HepG2 (cell line): ENCODE measurements around the gene RGS13. TPM values are rescaled to one million over a fixed set of nuclear protein-coding genes. Genes with fewer than 3 reads are reported as not detected.

Source experiments
- ATAC-seq: fragments of 200-7000 bp; cut with Tn5 transposase; 3 replicates; pipeline ENCODE4 v1.9.1; 2020; ENCODE audit warnings: mild to moderate bottlenecking, moderate library complexity
- BruUV-seq: library from RNA; stranded (reverse); fragments of 400-500 nt; replicated peaks from 2 replicates; lab custom pipeline; 2021; lab: Mats Ljungman, UMichigan
- CTCF ChIA-PET: fragments of 300-600 bp; formaldehyde crosslinking; extraction: SDS; loops from one replicate; lab custom pipeline; 2021; ENCODE audit warnings: low total read pairs, inconsistent platforms, low intra/inter-chr PET ratio; lab: Yijun Ruan, JAX
- POLR2A ChIA-PET: fragments of 350-600 bp; sonication (Branson Sonifier 250); formaldehyde crosslinking; loops from one replicate; lab custom pipeline; 2020; ENCODE audit warnings: antibody characterized with exemption, inconsistent platforms; lab: Yijun Ruan, JAX
- DNase-seq: peaks from one replicate; pipeline ENCODE4 v3.0.0-alpha.2; 2015; ENCODE audit warnings: low spot score
- FAIRE-seq: peaks from 3 replicates; lab custom pipeline; 2011; peaks lifted over from hg19 to GRCh38; lab: Jason Lieb, UNC
- H2AFZ ChIP-seq: one replicate; pipeline ENCODE4 v1.6.1; 2011; ENCODE audit warnings: low read length, inconsistent platforms
- H3K27ac ChIP-seq: fragments of 300-600 bp; 3 replicates; pipeline ENCODE4 v1.8.0; 2011; ENCODE audit warnings: mixed run types, mild to moderate bottlenecking, mixed read lengths, low read length, inconsistent platforms; ENCODE audit not compliant: insufficient read depth; ENCODE audit errors: extremely low read length
- H3K27me3 ChIP-seq, 2 experiments: fragments of 200-600 bp in 1 of 2; 2 replicates in 1 of 2; 3 replicates in 1 of 2; pipeline versions ENCODE4 v1.6.0 to v1.8.0; 2011; ENCODE audit warnings: low read length in 2 of 2, mild to moderate bottlenecking in 2 of 2, moderate library complexity in 2 of 2, inconsistent platforms in 1 of 2; ENCODE audit not compliant: insufficient read depth in 2 of 2, control insufficient read depth in 1 of 2
- H3K36me3 ChIP-seq, 2 experiments: fragments of 200-600 bp in 1 of 2; replicated peaks in 1 of 2; 2 replicates in 1 of 2; 3 replicates in 1 of 2; pipeline versions ENCODE4 v1.5.1 to v1.8.0; 2011; ENCODE audit warnings: low read length in 2 of 2, inconsistent platforms in 1 of 2; ENCODE audit not compliant: insufficient read depth in 2 of 2, control insufficient read depth in 1 of 2
- H3K4me1 ChIP-seq: 2 replicates; pipeline ENCODE4 v1.5.1; 2012; ENCODE audit warnings: low read length, inconsistent platforms; ENCODE audit not compliant: insufficient read depth
- H3K4me2 ChIP-seq: 2 replicates; pipeline ENCODE4 v1.6.0; 2011; ENCODE audit warnings: low read depth, low read length, inconsistent platforms
- H3K4me3 ChIP-seq, 3 experiments: fragments of 200-600 bp in 1 of 3; sonication (generic), shearing (Covaris generic) in 1 of 3; replicated peaks in 1 of 3; 2 replicates each; pipeline ENCODE4 v1.5.1; 2011 to 2016; ENCODE audit warnings: low read length in 3 of 3, inconsistent platforms in 2 of 3, low read depth in 2 of 3, mild to moderate bottlenecking in 2 of 3, control low read depth in 1 of 3, mixed read lengths in 1 of 3; ENCODE audit not compliant: insufficient read depth in 1 of 3
- H3K79me2 ChIP-seq: one replicate; pipeline ENCODE4 v1.6.1; 2011; ENCODE audit warnings: low read length, inconsistent platforms; ENCODE audit not compliant: insufficient read depth
- H3K9ac ChIP-seq: 2 replicates; pipeline ENCODE4 v1.6.0; 2011; ENCODE audit warnings: mild to moderate bottlenecking, low read depth, low read length, inconsistent platforms; ENCODE audit not compliant: insufficient read depth
- H3K9me3 ChIP-seq: 2 replicates; pipeline ENCODE4 v1.5.1; 2012; ENCODE audit warnings: mild to moderate bottlenecking, low read length
- H4K20me1 ChIP-seq: 2 replicates; pipeline ENCODE4 v1.6.0; 2011; ENCODE audit warnings: inconsistent platforms, mild to moderate bottlenecking, low read length, moderate library complexity; ENCODE audit not compliant: insufficient read depth
- ESRRA ChIP-seq: sonication (generic); formaldehyde crosslinking; IDR thresholded peaks from 2 replicates; pipeline ENCODE4 v1.5.1; 2020; ENCODE audit warnings: mild to moderate bottlenecking, low read depth, missing genetic modification reagents
- FOXA1 ChIP-seq, 2 experiments: fragments of 450-650 bp in 1 of 2; sonication (generic) in 1 of 2; formaldehyde crosslinking in 1 of 2; IDR thresholded peaks; 2 replicates each; pipeline versions ENCODE4 v1.4.0 to v1.6.1; 2016 to 2020; ENCODE audit warnings: missing genetic modification reagents in 1 of 2
- FOXM1 ChIP-seq: sonication (generic); formaldehyde crosslinking; IDR thresholded peaks from 2 replicates; pipeline ENCODE4 v1.5.0; 2020; ENCODE audit warnings: missing genetic modification reagents
- IKZF4 ChIP-seq: sonication (generic); formaldehyde crosslinking; IDR thresholded peaks from 2 replicates; pipeline ENCODE4 v1.5.1; 2020; ENCODE audit warnings: borderline replicate concordance, mild to moderate bottlenecking, low read depth, missing genetic modification reagents; ENCODE audit errors: not compliant biosample characterization
- MEIS1 ChIP-seq: sonication (generic); formaldehyde crosslinking; IDR thresholded peaks from 2 replicates; pipeline ENCODE4 v1.9.0; 2021; ENCODE audit warnings: mild to moderate bottlenecking, missing genetic modification reagents, moderate library complexity, borderline replicate concordance
- NFIC ChIP-seq: IDR thresholded peaks from 2 replicates; pipeline ENCODE4 v1.6.1; 2012; ENCODE audit warnings: mild to moderate bottlenecking, low read length, inconsistent platforms
- PHF20 ChIP-seq: sonication (generic); formaldehyde crosslinking; IDR thresholded peaks from 2 replicates; pipeline ENCODE4 v1.5.0; 2020; ENCODE audit warnings: mild to moderate bottlenecking, missing genetic modification reagents
- ZNF143 ChIP-seq: sonication (generic); formaldehyde crosslinking; IDR thresholded peaks from 2 replicates; pipeline ENCODE4 v1.4.0; 2020; ENCODE audit warnings: missing genetic modification reagents
- ZNF282 ChIP-seq: fragments of 450-650 bp; IDR thresholded peaks from 2 replicates; pipeline ENCODE4 v1.6.1; 2018; ENCODE audit not compliant: partially characterized antibody
- ZNF431 ChIP-seq: sonication (generic); formaldehyde crosslinking; IDR thresholded peaks from 2 replicates; pipeline ENCODE4 v1.9.0; 2022; ENCODE audit warnings: missing genetic modification reagents, low read depth, mild to moderate bottlenecking, borderline replicate concordance
- ZNF496 ChIP-seq: sonication (generic); formaldehyde crosslinking; IDR thresholded peaks from 2 replicates; pipeline ENCODE4 v1.8.1; 2023; ENCODE audit warnings: mild to moderate bottlenecking, moderate library complexity, missing genetic modification reagents; ENCODE audit not compliant: insufficient replicate concordance
- ZNF547 ChIP-seq: sonication (generic); formaldehyde crosslinking; IDR thresholded peaks from 2 replicates; pipeline ENCODE4 v1.5.1; 2020; ENCODE audit warnings: mild to moderate bottlenecking, missing genetic modification reagents
- ZNF550 ChIP-seq: sonication (generic); formaldehyde crosslinking; IDR thresholded peaks from 2 replicates; pipeline ENCODE4 v1.4.0; 2020; ENCODE audit warnings: mild to moderate bottlenecking, missing genetic modification reagents, borderline replicate concordance
- ZNF577 ChIP-seq: sonication (generic); formaldehyde crosslinking; IDR thresholded peaks from 2 replicates; pipeline ENCODE4 v1.4.0; 2020; ENCODE audit warnings: mild to moderate bottlenecking, low read depth, missing genetic modification reagents, borderline replicate concordance
- ZNF616 ChIP-seq: sonication (generic); formaldehyde crosslinking; IDR thresholded peaks from 2 replicates; pipeline ENCODE4 v1.5.0; 2020; ENCODE audit warnings: low read depth, mild to moderate bottlenecking, missing genetic modification reagents
- ZNF724P ChIP-seq: sonication (generic); formaldehyde crosslinking; IDR thresholded peaks from 2 replicates; pipeline ENCODE4 v1.8.0; 2022; ENCODE audit warnings: missing genetic modification reagents, borderline replicate concordance
- WGBS: methylation state at CpG from one replicate; pipeline ENCODE4 v1.1.6; 2017; ENCODE audit warnings: low lambda C conversion rate; 5-methylcytosine and 5-hydroxymethylcytosine counted together
- in situ Hi-C: cut with HindIII; loops from 2 replicates; pipeline ENCODE4 v1.10.0; 2017; ENCODE audit warnings: low pct_unique_long_range_greater_than_20kb; ENCODE audit not compliant: extremely low pct_ligation_motif_present
- intact Hi-C: fragments of 100-400 bp; cut with micrococcal nuclease; formaldehyde crosslinking; loops from one replicate; pipeline ENCODE4 v1.10.0; 2022; ENCODE audit not compliant: unreplicated experiment
- polyA plus RNA-seq, 8 experiments: library from polyadenylated mRNA; depleted of rRNA in 3 of 8; stranded (reverse) in 7 of 8; unstranded in 1 of 8; fragments of >200 nt; fragmentation: Illumina TruSeq in 4 of 8; extraction: Trizol in 4 of 8; gene quantifications; 2 replicates each; pipeline versions ENCODE4 v1.2.1 to v1.2.3, GENCODE V29; 2011 to 2016; ENCODE audit warnings: low read depth in 4 of 8, missing spikeins in 1 of 8, mixed read lengths in 1 of 8; ENCODE audit not compliant: insufficient read depth in 1 of 8
- total RNA-seq, 5 experiments: library from RNA; depleted of rRNA; stranded (reverse); fragments of >200 nt; fragmentation: Illumina TruSeq; extraction: Trizol; gene quantifications; 2 replicates each; pipeline ENCODE4 v1.2.3, GENCODE V29; 2016; ENCODE audit warnings: low read depth in 1 of 5
- TF ChIP-seq, protein P1 (sequence below): sonication (generic); formaldehyde crosslinking; IDR thresholded peaks from 2 replicates; pipeline ENCODE4 v1.8.0; 2022; ENCODE audit warnings: missing genetic modification reagents, low read depth, mild to moderate bottlenecking, borderline replicate concordance
- TF ChIP-seq, protein P2 (sequence below): sonication (generic); formaldehyde crosslinking; IDR thresholded peaks from 2 replicates; pipeline ENCODE4 v1.9.0; 2021; ENCODE audit warnings: missing genetic modification reagents, borderline replicate concordance

Gene RGS13
- total and polyA plus RNA-seq, 2 of the 13 experiments (the other 11 are each of a cell fraction or from before 2014, with no cell fraction given), result not detected

DNA sequence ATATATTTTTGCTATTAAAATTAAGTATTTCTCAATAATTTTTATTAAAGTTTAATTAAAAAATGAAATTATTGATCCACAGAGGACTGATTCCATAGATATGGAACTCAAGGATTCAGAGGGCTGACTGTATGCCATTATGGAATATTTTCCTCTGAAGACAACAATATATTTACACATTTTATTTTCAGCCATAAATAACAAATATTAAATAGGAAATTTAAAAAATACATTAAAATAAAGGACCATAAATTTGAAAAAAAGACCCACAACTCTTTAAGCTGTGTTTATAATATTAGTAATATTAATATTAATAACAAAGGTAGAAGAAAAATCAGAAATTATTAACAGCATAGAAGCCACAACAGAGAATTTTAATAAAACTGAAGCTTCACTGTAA is 18.2 kb downstream of the RGS13 start:
- no peaks in the 10 kb centered on the region for H4K20me1 ChIP-seq
- no peak for ATAC-seq
- ChIA-PET POLR2A (no interaction called here), CTCF (no interaction called here)
- intact Hi-C loops, result no loop called here
- TF ChIP-seq ZNF496 (CRISPR knock-in tag) (no peak), ZNF143 (CRISPR knock-in tag) (no peak), ZNF550 (CRISPR knock-in tag) (no peak), ZNF547 (CRISPR knock-in tag) (no peak), ZNF577 (no peak), MEIS1 (no peak), ZNF282 (no peak)
- TF ChIP-seq, protein P1, sequence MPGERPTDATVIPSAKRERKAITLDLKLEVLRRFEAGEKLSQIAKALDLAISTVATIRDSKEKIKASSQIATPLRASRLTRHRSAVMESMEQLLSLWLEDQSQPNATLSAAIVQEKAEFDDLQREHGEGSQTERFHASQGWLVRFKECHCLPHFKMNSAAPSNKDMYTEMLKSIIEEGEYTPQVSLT (CRISPR knock-in tag), result no peak
- H3K36me3 ChIP-seq, result no peaks in the 10 kb centered on the region
- H3K9ac ChIP-seq, result no peak overlapping the region
- no peaks in the 10 kb centered on the region; a peak in 1 of 5 replicates for H3K27me3 ChIP-seq
- no peak for DNase-seq
- no peaks in the 10 kb centered on the region for H3K79me2 ChIP-seq
- no TSS peak for BruUV-seq
- in situ Hi-C loops, result no loop called here
- H2AFZ ChIP-seq, result no peak overlapping the region
- no peak overlapping the region for H3K4me3 ChIP-seq
- H3K4me1 ChIP-seq, result no peaks in the 10 kb centered on the region
- no peak overlapping the region for H3K4me2 ChIP-seq
- FAIRE-seq, result no peak
- no peak overlapping the region for H3K27ac ChIP-seq
- H3K9me3 ChIP-seq, result no peaks in the 10 kb centered on the region

DNA sequence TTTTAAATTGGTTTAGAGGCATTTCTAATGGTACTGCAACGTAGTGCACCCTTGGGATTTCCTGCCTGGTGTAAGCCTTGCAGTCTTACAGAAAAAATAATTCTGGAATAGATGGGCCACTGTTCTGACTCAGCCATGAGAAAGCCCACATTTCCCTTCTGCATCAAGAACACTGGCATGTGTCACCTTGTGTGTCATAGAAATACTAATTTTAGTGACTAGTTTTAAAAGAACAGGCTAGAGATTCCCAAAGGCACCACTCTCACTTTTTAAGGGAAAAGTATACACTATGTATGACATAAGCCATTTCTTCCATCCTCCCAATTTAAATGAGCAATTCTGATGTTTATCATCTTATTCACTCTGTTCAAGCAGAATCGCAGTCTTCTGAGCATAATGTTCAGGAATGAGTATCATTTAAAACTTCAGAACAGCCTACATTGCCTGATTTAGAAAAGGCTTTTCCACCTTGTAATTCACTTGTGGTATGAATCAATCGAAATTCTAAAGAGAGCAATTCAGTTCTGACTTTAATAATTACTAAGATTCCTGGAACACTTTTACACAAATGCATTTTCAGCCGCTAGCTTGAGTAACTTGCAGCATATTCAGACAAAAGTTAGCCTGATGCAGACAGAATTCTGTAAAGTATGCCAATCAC is 18.8 kb downstream of the RGS13 start:
- H3K9me3 ChIP-seq, result no peaks in the 10 kb centered on the region
- no peaks in the 10 kb centered on the region for H3K36me3 ChIP-seq
- 25% methylated on average over 4 of the region's 4 CpGs for WGBS
- no peaks in the 10 kb centered on the region for H3K79me2 ChIP-seq
- H4K20me1 ChIP-seq, result no peaks in the 10 kb centered on the region
- DNase-seq, result no peak
- BruUV-seq, result no TSS peak
- H3K4me1 ChIP-seq, result no peaks in the 10 kb centered on the region
- ATAC-seq, result no peak
- H3K4me3 ChIP-seq, result no peak overlapping the region
- H2AFZ ChIP-seq, result no peak overlapping the region
- FAIRE-seq, result no peak
- H3K9ac ChIP-seq, result no peak overlapping the region
- no peak overlapping the region for H3K27ac ChIP-seq
- intact Hi-C loops, result no loop called here
- no peaks in the 10 kb centered on the region; a peak in 1 of 5 replicates for H3K27me3 ChIP-seq
- ChIA-PET POLR2A (no interaction called here), CTCF (no interaction called here)
- in situ Hi-C loops, result no loop called here
- no peak overlapping the region for H3K4me2 ChIP-seq
- TF ChIP-seq ZNF616 (CRISPR knock-in tag), result no peak
- no peak for TF ChIP-seq ZNF431 (CRISPR knock-in tag)
- TF ChIP-seq FOXA1 (IDR thresholded peaks at IDR 0.05), result no peak
- no peak for TF ChIP-seq FOXA1 (CRISPR knock-in tag; IDR thresholded peaks at IDR 0.05)
- TF ChIP-seq IKZF4, result no peak
- no peak for TF ChIP-seq ESRRA (CRISPR knock-in tag)
- TF ChIP-seq PHF20 (CRISPR knock-in tag), result no peak
- TF ChIP-seq FOXM1 (CRISPR knock-in tag), result no peak
- TF ChIP-seq ZNF724P (CRISPR knock-in tag), result no peak
- TF ChIP-seq, protein P2, sequence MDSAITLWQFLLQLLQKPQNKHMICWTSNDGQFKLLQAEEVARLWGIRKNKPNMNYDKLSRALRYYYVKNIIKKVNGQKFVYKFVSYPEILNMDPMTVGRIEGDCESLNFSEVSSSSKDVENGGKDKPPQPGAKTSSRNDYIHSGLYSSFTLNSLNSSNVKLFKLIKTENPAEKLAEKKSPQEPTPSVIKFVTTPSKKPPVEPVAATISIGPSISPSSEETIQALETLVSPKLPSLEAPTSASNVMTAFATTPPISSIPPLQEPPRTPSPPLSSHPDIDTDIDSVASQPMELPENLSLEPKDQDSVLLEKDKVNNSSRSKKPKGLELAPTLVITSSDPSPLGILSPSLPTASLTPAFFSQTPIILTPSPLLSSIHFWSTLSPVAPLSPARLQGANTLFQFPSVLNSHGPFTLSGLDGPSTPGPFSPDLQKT, result no peak
- TF ChIP-seq NFIC, result no peak
